Measurements from ENCODE around the gene GABPB2. TPM values are rescaled to one million over a fixed set of nuclear protein-coding genes. Genes with fewer than 3 reads are reported as not detected.

Gene GABPB2
- total and polyA plus RNA-seq, 2 experiments from 2014 or later, result 1.7 to 4.6 TPM

GRCh38 chr1:151054971-151055547 lies 15.5 kb upstream of the GABPB2 start:
- no peak for TF ChIP-seq CTCF (IDR thresholded peaks at IDR 0.05; ENCODE audit: low read depth, low read length)
- no peak overlapping the region for H3K4me3 ChIP-seq
- DNase-seq (ENCODE audit: low read depth in 1 of 2, low spot score in 1 of 2), result no peak
- peaks cover 13% of the 10 kb centered on the region for H3K4me1 ChIP-seq (ENCODE audit: low read depth)
- peaks cover 27% of the 10 kb centered on the region for H3K36me3 ChIP-seq
- H3K27me3 ChIP-seq, result no peaks in the 10 kb centered on the region
- no peaks in the 10 kb centered on the region for H3K9me3 ChIP-seq (ENCODE audit: low read depth)
- peak overlapping the region; percentile 16 for H3K27ac ChIP-seq

- H3K9me3 ChIP-seq (ENCODE audit: low read depth), result no peaks in the 10 kb centered on the region
- DNase-seq (ENCODE audit: low read depth in 1 of 2, low spot score in 1 of 2), result no peak
- H3K4me1 ChIP-seq (ENCODE audit: low read depth), result peaks cover 9% of the 10 kb centered on the region
- peak overlapping the region; percentile 16 for H3K27ac ChIP-seq
- H3K36me3 ChIP-seq, result peaks cover 27% of the 10 kb centered on the region
- H3K27me3 ChIP-seq, result no peaks in the 10 kb centered on the region
- no peak overlapping the region for H3K4me3 ChIP-seq
- no peak for TF ChIP-seq CTCF (IDR thresholded peaks at IDR 0.05; ENCODE audit: low read depth, low read length)
Observed at GRCh38 chr1:151055581-151055980, 15.0 kb upstream of the GABPB2 start.

GRCh38 chr1:151056149-151056548 lies 14.4 kb upstream of the GABPB2 start:
- Histone ChIP-seq H3K27ac (no peak overlapping the region), H3K36me3 (peaks cover 27% of the 10 kb centered on the region), H3K9me3 (ENCODE audit: low read depth) (no peaks in the 10 kb centered on the region), H3K27me3 (no peaks in the 10 kb centered on the region), H3K4me3 (no peak overlapping the region), H3K4me1 (ENCODE audit: low read depth) (peaks cover 8% of the 10 kb centered on the region)
- no peak for TF ChIP-seq CTCF (IDR thresholded peaks at IDR 0.05; ENCODE audit: low read depth, low read length)
- DNase-seq (ENCODE audit: low read depth in 1 of 2, low spot score in 1 of 2), result no peak

- TF ChIP-seq CTCF (IDR thresholded peaks at IDR 0.05; ENCODE audit: low read depth, low read length), result no peak
- DNase-seq (ENCODE audit: low read depth in 1 of 2, low spot score in 1 of 2), result peak; percentile 42 to 45
- H3K9me3 ChIP-seq (ENCODE audit: low read depth), result no peaks in the 10 kb centered on the region
- H3K4me1 ChIP-seq (ENCODE audit: low read depth), result peaks cover 8% of the 10 kb centered on the region
- peak overlapping the region; percentile 82 for H3K27ac ChIP-seq
- H3K36me3 ChIP-seq, result peaks cover 18% of the 10 kb centered on the region
- no peaks in the 10 kb centered on the region for H3K27me3 ChIP-seq
- peak overlapping the region; percentile 79 for H3K4me3 ChIP-seq
Observed at GRCh38 chr1:151058692-151059091, 11.9 kb upstream of the GABPB2 start.

GRCh38 chr1:151059109-151060006 lies 11.2 kb upstream of the GABPB2 start, which contains the start of gene CDC42SE1:
Gene CDC42SE1 (minus strand): TSS chr1:151059622. CDS start chr1:151055730, 3,892 bp downstream.
- H3K4me1 ChIP-seq (ENCODE audit: low read depth), result peaks cover 8% of the 10 kb centered on the region
- DNase-seq (ENCODE audit: low read depth in 1 of 2, low spot score in 1 of 2), result peak; percentile 90 to 92
- H3K4me3 ChIP-seq, result peak within 1 kb of the TSS; percentile 79
- TF ChIP-seq CTCF (IDR thresholded peaks at IDR 0.05; ENCODE audit: low read depth, low read length), result peak; percentile 68
- peaks cover 14% of the 10 kb centered on the region for H3K36me3 ChIP-seq
- peak within 1 kb of the TSS; percentile 82 for H3K27ac ChIP-seq
- no peaks in the 10 kb centered on the region for H3K27me3 ChIP-seq
- H3K9me3 ChIP-seq (ENCODE audit: low read depth), result no peaks in the 10 kb centered on the region
